Gastroesophageal sphincter (tissue), 3 donors: ENCODE measurements around the gene GTF3A.

ENCODE experiments used
- EP300 ChIP-seq: sonication (generic); formaldehyde crosslinking; IDR thresholded peaks from one replicate; pipeline ENCODE4 v1.6.1; 2017; ENCODE audit warnings: antibody characterized with exemption, mild to moderate bottlenecking
- POLR2A ChIP-seq, 2 donors: fragments of 450-650 bp; IDR thresholded peaks; one replicate each; pipeline ENCODE4 v1.6.1; 2017; ENCODE audit warnings: antibody characterized with exemption in 2 of 2, mild to moderate bottlenecking in 2 of 2, moderate library complexity in 1 of 2
- TF ChIP-seq, protein P1 (sequence below), 4 experiments: fragments of 200-600 bp in 2 of 4; fragments of 450-650 bp in 2 of 4; sonication (generic) in 1 of 4; IDR thresholded peaks; one replicate each; pipeline ENCODE4 v1.5.1; 2017 to 2019; ENCODE audit warnings: antibody characterized with exemption in 4 of 4, mild to moderate bottlenecking in 2 of 4, moderate library complexity in 2 of 4

DNA sequence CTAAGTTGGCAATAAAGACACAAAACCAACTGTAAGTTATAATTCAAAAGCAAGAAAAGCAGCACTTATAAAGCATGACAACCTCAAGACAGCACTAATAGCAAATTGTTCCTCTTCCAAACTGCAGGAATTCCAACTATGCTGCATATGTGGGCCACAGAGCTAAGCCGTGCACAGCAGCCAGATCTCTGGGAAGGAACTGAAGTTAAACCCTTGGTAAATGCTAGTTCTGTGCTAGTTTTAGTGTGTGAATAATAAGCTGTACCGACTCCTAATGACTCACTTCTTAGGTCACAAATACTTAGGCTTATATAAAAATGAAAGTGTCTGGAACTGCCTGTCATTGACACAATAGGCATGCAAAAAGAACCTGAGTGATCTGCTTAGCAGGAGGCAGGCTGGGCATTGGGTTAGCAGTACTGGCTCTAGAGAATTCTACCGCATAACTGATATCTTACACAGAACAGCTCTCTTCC, 21.2 kb upstream of the GTF3A start:
- TF ChIP-seq, protein P1, sequence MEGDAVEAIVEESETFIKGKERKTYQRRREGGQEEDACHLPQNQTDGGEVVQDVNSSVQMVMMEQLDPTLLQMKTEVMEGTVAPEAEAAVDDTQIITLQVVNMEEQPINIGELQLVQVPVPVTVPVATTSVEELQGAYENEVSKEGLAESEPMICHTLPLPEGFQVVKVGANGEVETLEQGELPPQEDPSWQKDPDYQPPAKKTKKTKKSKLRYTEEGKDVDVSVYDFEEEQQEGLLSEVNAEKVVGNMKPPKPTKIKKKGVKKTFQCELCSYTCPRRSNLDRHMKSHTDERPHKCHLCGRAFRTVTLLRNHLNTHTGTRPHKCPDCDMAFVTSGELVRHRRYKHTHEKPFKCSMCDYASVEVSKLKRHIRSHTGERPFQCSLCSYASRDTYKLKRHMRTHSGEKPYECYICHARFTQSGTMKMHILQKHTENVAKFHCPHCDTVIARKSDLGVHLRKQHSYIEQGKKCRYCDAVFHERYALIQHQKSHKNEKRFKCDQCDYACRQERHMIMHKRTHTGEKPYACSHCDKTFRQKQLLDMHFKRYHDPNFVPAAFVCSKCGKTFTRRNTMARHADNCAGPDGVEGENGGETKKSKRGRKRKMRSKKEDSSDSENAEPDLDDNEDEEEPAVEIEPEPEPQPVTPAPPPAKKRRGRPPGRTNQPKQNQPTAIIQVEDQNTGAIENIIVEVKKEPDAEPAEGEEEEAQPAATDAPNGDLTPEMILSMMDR (IDR thresholded peaks at IDR 0.05), result no peak
- TF ChIP-seq POLR2A (IDR thresholded peaks at IDR 0.05) (no peak), EP300 (no peak)
